ENCODE results near the gene C1orf198. TPM values are rescaled to one million over a fixed set of nuclear protein-coding genes. Genes with fewer than 3 reads are reported as not detected.

C1orf198 gene
- polyA plus RNA-seq, 1 donor (not counting 4 experiments of a cell fraction or from before 2014, with no cell fraction given): 6.8 TPM

- Histone ChIP-seq H3K4me2 (ENCODE audit: control insufficient read depth, extremely low read depth, insufficient read depth, low read depth, low read length) (no peak overlapping the region), H3K9ac (ENCODE audit: control insufficient read depth, extremely low read depth, insufficient read depth, low read length) (no peak overlapping the region), H4K20me1 (ENCODE audit: control insufficient read depth, extremely low read depth, insufficient read depth, low read length) (no peaks in the 10 kb centered on the region), H3K9me3 (ENCODE audit: control insufficient read depth, low read depth, low read length) (no peaks in the 10 kb centered on the region), H3K4me3 (ENCODE audit: control insufficient read depth in 2 of 3, extremely low read depth in 1 of 3, insufficient read depth in 2 of 3, low read depth in 1 of 3, low read length in 3 of 3) (no peak overlapping the region), H3K27me3 (ENCODE audit: control insufficient read depth, extremely low read depth, insufficient read depth, low read length) (no peaks in the 10 kb centered on the region), H3K27ac (ENCODE audit: control insufficient read depth, insufficient read depth, low read length) (no peak overlapping the region), H3K36me3 (ENCODE audit: control insufficient read depth in 2 of 2, extremely low read depth in 1 of 2, insufficient read depth in 2 of 2, low read length in 2 of 2) (no peaks in the 10 kb centered on the region), H3K9me1 (ENCODE audit: control insufficient read depth, extremely low read depth, insufficient read depth, low read length) (no peaks in the 10 kb centered on the region), H3K4me1 (ENCODE audit: control insufficient read depth, extremely low read depth, insufficient read depth, low read length) (no peaks in the 10 kb centered on the region), H3K79me2 (ENCODE audit: control insufficient read depth, insufficient read depth, low read length) (no peaks in the 10 kb centered on the region), H2AFZ (ENCODE audit: control insufficient read depth, low read length) (no peak overlapping the region)
- TF ChIP-seq EZH2 (IDR thresholded peaks at IDR 0.05; ENCODE audit: low read length): no peak
- TF ChIP-seq, protein P1, sequence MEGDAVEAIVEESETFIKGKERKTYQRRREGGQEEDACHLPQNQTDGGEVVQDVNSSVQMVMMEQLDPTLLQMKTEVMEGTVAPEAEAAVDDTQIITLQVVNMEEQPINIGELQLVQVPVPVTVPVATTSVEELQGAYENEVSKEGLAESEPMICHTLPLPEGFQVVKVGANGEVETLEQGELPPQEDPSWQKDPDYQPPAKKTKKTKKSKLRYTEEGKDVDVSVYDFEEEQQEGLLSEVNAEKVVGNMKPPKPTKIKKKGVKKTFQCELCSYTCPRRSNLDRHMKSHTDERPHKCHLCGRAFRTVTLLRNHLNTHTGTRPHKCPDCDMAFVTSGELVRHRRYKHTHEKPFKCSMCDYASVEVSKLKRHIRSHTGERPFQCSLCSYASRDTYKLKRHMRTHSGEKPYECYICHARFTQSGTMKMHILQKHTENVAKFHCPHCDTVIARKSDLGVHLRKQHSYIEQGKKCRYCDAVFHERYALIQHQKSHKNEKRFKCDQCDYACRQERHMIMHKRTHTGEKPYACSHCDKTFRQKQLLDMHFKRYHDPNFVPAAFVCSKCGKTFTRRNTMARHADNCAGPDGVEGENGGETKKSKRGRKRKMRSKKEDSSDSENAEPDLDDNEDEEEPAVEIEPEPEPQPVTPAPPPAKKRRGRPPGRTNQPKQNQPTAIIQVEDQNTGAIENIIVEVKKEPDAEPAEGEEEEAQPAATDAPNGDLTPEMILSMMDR (optimal IDR thresholded peaks at IDR 0.05 in 1 of 3, IDR thresholded peaks at IDR 0.05 in 1 of 3, conservative IDR thresholded peaks at IDR 0.05 in 1 of 3; ENCODE audit: extremely low read depth in 1 of 3, insufficient read depth in 2 of 3, low read length in 3 of 3): no peak
- dilution Hi-C loops (cut with MboI; ENCODE audit: extremely low pct_ligation_motif_present, low sequenced_read_pairs): no loop called here
- DNase-seq (ENCODE audit: low read depth, low spot score): no peak
- FAIRE-seq: no peak
Observed at GRCh38 chr1:230858236-230858820, 10.0 kb downstream of the C1orf198 start.

GRCh38 chr1:230857822-230858221 lies 10.5 kb downstream of the C1orf198 start:
- dilution Hi-C loops (cut with MboI; ENCODE audit: extremely low pct_ligation_motif_present, low sequenced_read_pairs): no loop called here
- DNase-seq (ENCODE audit: low read depth, low spot score): no peak

More at GRCh38 chr1:230857822-230858221, 10.5 kb downstream of the C1orf198 start:
- no peak overlapping the region for H3K4me3 ChIP-seq (ENCODE audit: control insufficient read depth in 2 of 3, extremely low read depth in 1 of 3, insufficient read depth in 2 of 3, low read depth in 1 of 3, low read length in 3 of 3)
- no peak for TF ChIP-seq EZH2 (IDR thresholded peaks at IDR 0.05; ENCODE audit: low read length)
- TF ChIP-seq, protein P1 (optimal IDR thresholded peaks at IDR 0.05 in 1 of 3, IDR thresholded peaks at IDR 0.05 in 1 of 3, conservative IDR thresholded peaks at IDR 0.05 in 1 of 3; ENCODE audit: extremely low read depth in 1 of 3, insufficient read depth in 2 of 3, low read length in 3 of 3): no peak
- no peak overlapping the region for H3K9ac ChIP-seq (ENCODE audit: control insufficient read depth, extremely low read depth, insufficient read depth, low read length)
- H3K4me1 ChIP-seq (ENCODE audit: control insufficient read depth, extremely low read depth, insufficient read depth, low read length): no peaks in the 10 kb centered on the region
- no peaks in the 10 kb centered on the region for H3K27me3 ChIP-seq (ENCODE audit: control insufficient read depth, extremely low read depth, insufficient read depth, low read length)
- H3K79me2 ChIP-seq (ENCODE audit: control insufficient read depth, insufficient read depth, low read length): no peaks in the 10 kb centered on the region
- H3K4me2 ChIP-seq (ENCODE audit: control insufficient read depth, extremely low read depth, insufficient read depth, low read depth, low read length): no peak overlapping the region
- no peak overlapping the region for H3K27ac ChIP-seq (ENCODE audit: control insufficient read depth, insufficient read depth, low read length)
- H3K36me3 ChIP-seq (ENCODE audit: control insufficient read depth in 2 of 2, extremely low read depth in 1 of 2, insufficient read depth in 2 of 2, low read length in 2 of 2): no peaks in the 10 kb centered on the region
- H4K20me1 ChIP-seq (ENCODE audit: control insufficient read depth, extremely low read depth, insufficient read depth, low read length): no peaks in the 10 kb centered on the region
- no peaks in the 10 kb centered on the region for H3K9me1 ChIP-seq (ENCODE audit: control insufficient read depth, extremely low read depth, insufficient read depth, low read length)
- no peak overlapping the region for H2AFZ ChIP-seq (ENCODE audit: control insufficient read depth, low read length)
- no peaks in the 10 kb centered on the region for H3K9me3 ChIP-seq (ENCODE audit: control insufficient read depth, low read depth, low read length)
- FAIRE-seq: no peak

All from keratinocyte (primary cell).